ENCODE measurements around the gene EDEM1.

GRCh38 chr3:5194341-5194740 lies 6.8 kb downstream of the EDEM1 start:
- no peak for TF ChIP-seq POLR2AphosphoS5 (IDR thresholded peaks at IDR 0.05; ENCODE audit: low read depth, low read length)
- TF ChIP-seq CTCF (IDR thresholded peaks at IDR 0.05), result no peak
- TF ChIP-seq TAF1 (IDR thresholded peaks at IDR 0.05; ENCODE audit: borderline replicate concordance, low read depth, low read length), result no peak
- no peak for TF ChIP-seq EP300 (IDR thresholded peaks at IDR 0.05; ENCODE audit: borderline replicate concordance in 1 of 2, low read depth in 1 of 2, low read length in 1 of 2)
- TF ChIP-seq MXI1 (IDR thresholded peaks at IDR 0.05; ENCODE audit: low read depth, low read length), result no peak
- TF ChIP-seq MEF2A (IDR thresholded peaks at IDR 0.05; ENCODE audit: borderline replicate concordance, low read depth), result no peak
- TF ChIP-seq GABPA (IDR thresholded peaks at IDR 0.05; ENCODE audit: low read depth), result no peak
- no peak for TF ChIP-seq EZH2phosphoT487 (IDR thresholded peaks at IDR 0.05; ENCODE audit: borderline replicate concordance, low read depth)

All from SK-N-SH (cell line).